ENCODE measurements around the gene ARMC3.
"Not testable (repeated sequence)": the region's sequence is repeated elsewhere in the genome, so short reads cannot be mapped to it uniquely, and the experiment has no call there.

DNA sequence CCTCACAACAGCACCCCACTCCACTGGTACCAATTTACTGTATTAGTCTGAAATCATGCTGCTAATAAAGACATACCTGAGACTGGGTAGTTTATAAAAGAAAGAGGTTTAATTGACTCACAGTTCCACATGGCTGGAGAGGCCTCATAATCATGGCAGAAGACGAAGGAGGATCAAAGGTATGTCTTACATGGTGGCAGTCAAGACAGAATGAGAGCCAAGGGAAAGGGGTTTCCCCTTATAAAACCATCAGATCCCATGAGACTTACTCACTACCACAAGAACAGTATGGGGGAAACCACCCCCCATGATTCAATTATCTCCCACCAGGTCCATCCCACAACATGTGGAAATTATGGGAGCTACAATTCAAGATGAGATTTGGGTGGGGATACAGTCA is 18.2 kb upstream of the ARMC3 start:
- TF ChIP-seq, protein P1, sequence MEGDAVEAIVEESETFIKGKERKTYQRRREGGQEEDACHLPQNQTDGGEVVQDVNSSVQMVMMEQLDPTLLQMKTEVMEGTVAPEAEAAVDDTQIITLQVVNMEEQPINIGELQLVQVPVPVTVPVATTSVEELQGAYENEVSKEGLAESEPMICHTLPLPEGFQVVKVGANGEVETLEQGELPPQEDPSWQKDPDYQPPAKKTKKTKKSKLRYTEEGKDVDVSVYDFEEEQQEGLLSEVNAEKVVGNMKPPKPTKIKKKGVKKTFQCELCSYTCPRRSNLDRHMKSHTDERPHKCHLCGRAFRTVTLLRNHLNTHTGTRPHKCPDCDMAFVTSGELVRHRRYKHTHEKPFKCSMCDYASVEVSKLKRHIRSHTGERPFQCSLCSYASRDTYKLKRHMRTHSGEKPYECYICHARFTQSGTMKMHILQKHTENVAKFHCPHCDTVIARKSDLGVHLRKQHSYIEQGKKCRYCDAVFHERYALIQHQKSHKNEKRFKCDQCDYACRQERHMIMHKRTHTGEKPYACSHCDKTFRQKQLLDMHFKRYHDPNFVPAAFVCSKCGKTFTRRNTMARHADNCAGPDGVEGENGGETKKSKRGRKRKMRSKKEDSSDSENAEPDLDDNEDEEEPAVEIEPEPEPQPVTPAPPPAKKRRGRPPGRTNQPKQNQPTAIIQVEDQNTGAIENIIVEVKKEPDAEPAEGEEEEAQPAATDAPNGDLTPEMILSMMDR (IDR thresholded peaks at IDR 0.05), result not testable (repeated sequence)
- not testable (repeated sequence) for TF ChIP-seq EP300, POLR2A (IDR thresholded peaks at IDR 0.05)

Data from suprapubic skin (tissue), 3 donors.